Hepatocyte (in vitro differentiated cells): ENCODE results near the gene CCL4. TPM values are rescaled to one million over a fixed set of nuclear protein-coding genes. Genes with fewer than 3 reads are reported as not detected.

Source experiments
- DNase-seq: peaks from one replicate; pipeline ENCODE4 v3.0.0-alpha.2; 2016; ENCODE audit warnings: low spot score
- H2AFZ ChIP-seq: fragments of 200-600 bp; sonication (generic); 2 replicates; pipeline ENCODE4 v1.6.0; 2016; ENCODE audit warnings: antibody characterized with exemption, mild to moderate bottlenecking
- H3K27ac ChIP-seq: fragments of 200-600 bp; sonication (generic); 2 replicates; pipeline ENCODE4 v1.5.1; 2016; ENCODE audit warnings: mild to moderate bottlenecking
- H3K27me3 ChIP-seq: fragments of 200-600 bp; sonication (generic); 2 replicates; pipeline ENCODE4 v1.6.1; 2016
- H3K36me3 ChIP-seq: fragments of 200-600 bp; sonication (generic); replicated peaks from 2 replicates; pipeline ENCODE4 v1.5.1; 2016; ENCODE audit warnings: low read depth; ENCODE audit not compliant: insufficient read depth
- H3K4me1 ChIP-seq: fragments of 200-600 bp; sonication (generic); 2 replicates; pipeline ENCODE4 v1.5.1; 2016; ENCODE audit warnings: mild to moderate bottlenecking, moderate library complexity; ENCODE audit not compliant: insufficient read depth
- H3K4me2 ChIP-seq: fragments of 200-600 bp; sonication (generic); 2 replicates; pipeline ENCODE4 v1.6.0; 2016
- H3K4me3 ChIP-seq: fragments of 200-600 bp; sonication (generic); 2 replicates; pipeline ENCODE4 v1.5.1; 2016; ENCODE audit warnings: mild to moderate bottlenecking
- H3K79me2 ChIP-seq: fragments of 200-600 bp; sonication (generic); 2 replicates; pipeline ENCODE4 v1.6.0; 2017; ENCODE audit warnings: mild to moderate bottlenecking
- H3K9me2 ChIP-seq: fragments of 200-600 bp; sonication (generic); replicated peaks from 2 replicates; pipeline ENCODE4 v1.6.0; 2017; ENCODE audit warnings: mild to moderate bottlenecking; ENCODE audit not compliant: insufficient read depth
- H3K9me3 ChIP-seq: fragments of 200-600 bp; sonication (generic); 2 replicates; pipeline ENCODE4 v1.5.1; 2016; ENCODE audit warnings: low read depth, mild to moderate bottlenecking
- H4K20me1 ChIP-seq: fragments of 200-600 bp; sonication (generic); 2 replicates; pipeline ENCODE4 v1.6.0; 2016; ENCODE audit warnings: mild to moderate bottlenecking; ENCODE audit not compliant: insufficient read depth, poor library complexity, severe bottlenecking
- CTCF ChIP-seq: fragments of 200-600 bp; sonication (generic); IDR thresholded peaks from 2 replicates; pipeline ENCODE4 v1.5.1; 2016; ENCODE audit warnings: antibody characterized with exemption, mild to moderate bottlenecking; ENCODE audit not compliant: poor library complexity
- EZH2 ChIP-seq: fragments of 200-600 bp; sonication (generic); IDR thresholded peaks from 2 replicates; pipeline ENCODE4 v1.6.1; 2016; ENCODE audit warnings: antibody characterized with exemption, mild to moderate bottlenecking, borderline replicate concordance
- EZH2phosphoT487 ChIP-seq: fragments of 200-600 bp; sonication (generic); IDR thresholded peaks from one replicate; pipeline ENCODE4 v1.6.1; 2018; ENCODE audit warnings: antibody characterized with exemption, mild to moderate bottlenecking, low read depth, moderate library complexity; ENCODE audit not compliant: unreplicated experiment, severe bottlenecking
- WGBS: methylation state at CpG from one replicate; pipeline ENCODE4 v1.1.6; 2016; ENCODE audit warnings: low lambda C conversion rate; ENCODE audit errors: missing lambda C conversion rate; 5-methylcytosine and 5-hydroxymethylcytosine counted together
- polyA plus RNA-seq: library from polyadenylated mRNA; unstranded; fragments of >200 nt; fragmentation: Nextera tagmentation; extraction: Ambion mirVana; gene quantifications from 2 replicates; pipeline ENCODE4 v1.2.1, GENCODE V29; 2016
- total RNA-seq: library from RNA; depleted of rRNA; stranded (reverse); fragments of >200 nt; gene quantifications from 2 replicates; pipeline ENCODE4 v1.2.3, GENCODE V29; 2014

Gene CCL4
- total and polyA plus RNA-seq, 2 experiments from 2014 or later, result 5.8 to 21.1 TPM

GRCh38 chr17:36135465-36135864 is 31.8 kb downstream of the CCL4 start:
- no peak for DNase-seq
- Histone ChIP-seq H2AFZ (no peak overlapping the region), H3K27me3 (no peaks in the 10 kb centered on the region), H3K4me1 (peaks cover 10% of the 10 kb centered on the region), H3K27ac (no peak overlapping the region), H3K4me2 (no peak overlapping the region), H4K20me1 (no peaks in the 10 kb centered on the region), H3K4me3 (no peak overlapping the region), H3K36me3 (no peaks in the 10 kb centered on the region), H3K79me2 (no peaks in the 10 kb centered on the region), H3K9me2 (no peaks in the 10 kb centered on the region), H3K9me3 (no peaks in the 10 kb centered on the region)
- 83% methylated on average over 4 of the region's 4 CpGs for WGBS
- TF ChIP-seq CTCF (no peak), EZH2phosphoT487 (no peak), EZH2 (no peak)

GRCh38 chr17:36136036-36136435 is 32.4 kb downstream of the CCL4 start:
- Histone ChIP-seq H3K79me2 (no peaks in the 10 kb centered on the region), H3K9me3 (no peaks in the 10 kb centered on the region), H3K27me3 (no peaks in the 10 kb centered on the region), H2AFZ (no peak overlapping the region), H4K20me1 (no peaks in the 10 kb centered on the region), H3K27ac (peak overlapping the region; percentile 68), H3K36me3 (no peaks in the 10 kb centered on the region), H3K4me1 (peaks cover 10% of the 10 kb centered on the region), H3K4me2 (no peak overlapping the region), H3K4me3 (no peak overlapping the region), H3K9me2 (no peaks in the 10 kb centered on the region)
- no peak for TF ChIP-seq CTCF
- no peak for TF ChIP-seq EZH2
- no peak for TF ChIP-seq EZH2phosphoT487
- 67% methylated on average over 1 of the region's 1 CpG for WGBS
- peak; percentile 46 for DNase-seq

- no peaks in the 10 kb centered on the region for H3K9me3 ChIP-seq
- no peaks in the 10 kb centered on the region for H3K9me2 ChIP-seq
- H3K36me3 ChIP-seq, result no peaks in the 10 kb centered on the region
- H3K4me3 ChIP-seq, result no peak overlapping the region
- H3K79me2 ChIP-seq, result no peaks in the 10 kb centered on the region
- H2AFZ ChIP-seq, result no peak overlapping the region
- peaks cover 10% of the 10 kb centered on the region for H3K4me1 ChIP-seq
- no peaks in the 10 kb centered on the region for H3K27me3 ChIP-seq
- TF ChIP-seq EZH2 (no peak), CTCF (no peak), EZH2phosphoT487 (no peak)
- no peak for DNase-seq
- no peak overlapping the region for H3K4me2 ChIP-seq
- H3K27ac ChIP-seq, result peak overlapping the region; percentile 68
- 74% methylated on average over 1 of the region's 1 CpG for WGBS
- H4K20me1 ChIP-seq, result no peaks in the 10 kb centered on the region
Observed at GRCh38 chr17:36136439-36136838, 32.8 kb downstream of the CCL4 start.

- H3K79me2 ChIP-seq, result no peaks in the 10 kb centered on the region
- no peaks in the 10 kb centered on the region for H3K9me2 ChIP-seq
- H3K4me2 ChIP-seq, result no peak overlapping the region
- H3K27ac ChIP-seq, result no peak overlapping the region
- DNase-seq, result no peak
- H2AFZ ChIP-seq, result no peak overlapping the region
- H4K20me1 ChIP-seq, result no peaks in the 10 kb centered on the region
- no peaks in the 10 kb centered on the region for H3K27me3 ChIP-seq
- H3K4me1 ChIP-seq, result no peaks in the 10 kb centered on the region
- H3K9me3 ChIP-seq, result no peaks in the 10 kb centered on the region
- no peak overlapping the region for H3K4me3 ChIP-seq
- no peaks in the 10 kb centered on the region for H3K36me3 ChIP-seq
- TF ChIP-seq EZH2phosphoT487 (no peak), CTCF (no peak), EZH2 (no peak)
Observed at GRCh38 chr17:36142235-36142634, 38.6 kb downstream of the CCL4 start.
